HG03520 (cell line): ENCODE data around the gene IFITM10.

Experiments used
- ATAC-seq: cut with Tn5 transposase; IDR thresholded peaks from one replicate; pipeline ENCODE4 v1.9.1; 2021; ENCODE audit warnings: mild to moderate bottlenecking, moderate library complexity; ENCODE audit not compliant: unreplicated experiment

The IFITM10 gene

DNA sequence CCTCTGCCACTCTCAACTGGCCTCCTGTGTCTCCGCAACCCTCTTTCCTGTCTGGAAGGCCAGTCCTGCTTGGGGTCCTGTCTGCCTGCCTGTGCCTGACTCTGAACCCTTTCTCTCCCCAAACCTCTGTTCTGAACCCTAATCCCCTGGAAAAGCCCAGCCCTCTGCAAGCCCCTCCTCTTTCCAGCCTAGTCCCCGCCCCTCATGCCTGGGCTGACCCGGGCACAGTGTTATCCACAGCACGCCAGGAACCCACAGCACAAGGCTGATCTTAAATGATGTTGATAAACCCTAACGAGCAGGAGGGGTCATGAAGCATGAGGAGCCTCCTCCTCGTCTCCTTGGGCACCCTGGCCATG lies at the start of gene IFITM10:
Gene IFITM10, minus strand, starts transcription at position 115 of the 359 bp plus-strand sequence. CDS start 153 bp downstream, outside the sequence.
- no peak for ATAC-seq

DNA sequence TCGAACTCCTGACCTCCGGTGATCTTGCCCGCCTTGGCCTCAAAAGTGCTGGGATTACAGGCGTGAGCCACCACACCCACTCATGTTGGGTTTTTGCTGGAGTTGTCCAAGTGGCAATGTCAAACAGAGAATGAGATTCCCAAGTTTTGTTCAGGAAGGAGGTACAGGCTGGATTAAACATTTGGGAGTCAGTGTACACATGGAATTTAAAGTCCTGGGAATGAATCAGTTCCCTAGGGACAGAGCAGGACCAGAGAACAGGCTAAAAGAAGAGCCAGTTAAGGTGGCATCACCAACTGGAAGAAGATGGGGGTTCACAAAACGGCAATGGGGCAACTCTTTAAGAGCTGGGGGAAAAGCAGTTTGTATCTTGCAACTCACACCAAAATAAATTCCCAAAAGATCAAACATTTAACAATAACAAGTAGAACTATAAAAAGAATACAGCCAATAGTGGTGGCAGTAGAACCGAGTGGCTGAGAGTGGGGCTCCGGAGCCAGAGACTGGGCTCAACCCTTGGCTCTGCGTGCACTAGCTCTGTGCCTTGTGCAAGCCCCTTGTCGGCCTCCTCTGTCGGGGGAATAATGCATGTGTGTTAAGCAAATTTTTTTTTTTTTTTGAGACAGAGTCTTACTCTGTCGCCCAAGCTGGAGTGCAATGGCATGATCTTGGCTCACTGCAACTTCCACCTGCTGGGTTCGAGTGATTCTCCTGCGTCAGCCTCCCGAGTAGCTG lies 47.2 kb upstream of the IFITM10 start:
- no peak for ATAC-seq

DNA sequence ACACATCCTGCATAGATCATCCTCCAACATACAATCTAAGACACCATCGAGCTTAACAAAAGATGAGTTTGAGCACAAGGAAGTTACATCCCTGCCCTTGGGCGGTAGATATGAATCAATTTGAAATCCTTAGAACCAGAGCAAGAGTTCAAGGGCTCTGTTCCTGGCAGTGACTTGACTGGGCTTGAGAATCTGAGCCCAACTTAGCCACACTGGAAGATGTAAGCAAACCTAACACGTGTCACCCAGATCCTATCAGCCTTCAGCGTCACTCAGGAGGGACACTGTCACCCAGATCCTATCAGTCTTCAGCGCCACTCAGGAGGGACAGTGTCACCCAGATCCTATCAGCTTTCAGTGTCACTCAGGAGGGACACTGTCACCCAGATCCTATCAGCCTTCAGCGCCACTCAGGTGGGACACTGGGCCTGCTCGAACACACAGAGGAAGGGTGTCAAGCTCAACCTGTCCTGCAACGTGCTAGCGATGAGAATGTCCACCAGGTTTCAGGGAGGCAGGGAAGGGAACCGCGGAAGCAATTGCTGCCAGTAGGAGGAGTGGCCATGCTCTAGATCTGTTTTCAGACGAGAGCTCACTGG lies 46.1 kb upstream of the IFITM10 start:
- no peak for ATAC-seq

DNA sequence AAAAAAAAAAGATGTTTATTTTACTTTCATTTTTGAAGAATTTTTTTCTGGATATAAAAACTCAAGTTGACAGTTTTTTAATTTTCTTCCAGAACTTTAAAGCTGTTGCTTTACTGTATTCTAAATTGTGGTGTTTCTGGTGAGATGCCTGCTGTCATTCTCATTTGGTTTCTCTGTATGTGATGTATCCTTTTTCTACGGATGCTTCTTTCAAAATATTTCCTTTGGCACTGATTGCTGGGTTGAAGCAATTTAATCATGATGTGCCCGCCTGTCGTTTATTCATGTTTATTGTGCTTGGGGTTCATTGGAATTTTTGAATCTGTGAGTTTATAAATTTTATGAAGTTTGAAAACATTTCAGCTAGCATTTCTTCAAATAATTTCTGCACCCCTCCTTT lies 42.7 kb upstream of the IFITM10 start:
- ATAC-seq, result no peak

DNA sequence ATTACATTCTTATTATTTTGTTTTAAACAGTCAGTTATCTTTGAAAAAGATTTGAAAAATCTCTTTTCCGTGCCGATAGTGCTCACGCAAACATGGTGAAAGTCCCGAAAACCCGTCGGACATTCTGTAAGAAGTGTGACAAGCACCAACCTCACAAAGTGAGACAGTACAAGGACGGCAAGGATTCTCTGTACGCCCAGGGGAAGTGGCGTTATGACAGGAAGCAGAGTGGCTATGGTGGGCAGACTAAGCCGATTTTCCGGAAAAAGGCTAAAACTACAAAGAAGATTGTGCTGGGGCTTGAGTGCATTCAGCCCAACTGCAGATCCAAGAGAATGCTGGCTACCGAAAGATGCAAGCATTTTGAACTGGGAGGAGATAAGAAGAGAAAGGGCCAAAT lies 42.1 kb upstream of the IFITM10 start:
- ATAC-seq, result no peak

DNA sequence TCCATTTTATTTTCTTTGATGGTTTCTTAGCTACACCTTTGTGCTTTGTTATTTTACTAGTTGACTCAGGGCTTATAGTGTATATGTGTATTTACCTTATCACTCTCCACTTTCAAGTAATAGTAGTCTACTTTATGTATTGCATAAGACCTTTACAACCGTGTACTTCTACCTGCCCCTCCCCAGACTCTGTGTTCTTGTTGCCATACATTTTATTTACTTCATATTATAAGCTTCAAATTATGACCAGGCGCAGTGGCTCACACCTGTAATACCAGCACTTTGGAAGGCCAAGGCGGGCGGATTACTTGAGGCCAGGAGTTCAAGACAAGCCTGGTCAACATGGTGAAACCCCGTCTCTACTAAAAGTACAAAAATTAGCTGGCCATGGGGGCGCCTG lies 41.5 kb upstream of the IFITM10 start:
- no peak for ATAC-seq

DNA sequence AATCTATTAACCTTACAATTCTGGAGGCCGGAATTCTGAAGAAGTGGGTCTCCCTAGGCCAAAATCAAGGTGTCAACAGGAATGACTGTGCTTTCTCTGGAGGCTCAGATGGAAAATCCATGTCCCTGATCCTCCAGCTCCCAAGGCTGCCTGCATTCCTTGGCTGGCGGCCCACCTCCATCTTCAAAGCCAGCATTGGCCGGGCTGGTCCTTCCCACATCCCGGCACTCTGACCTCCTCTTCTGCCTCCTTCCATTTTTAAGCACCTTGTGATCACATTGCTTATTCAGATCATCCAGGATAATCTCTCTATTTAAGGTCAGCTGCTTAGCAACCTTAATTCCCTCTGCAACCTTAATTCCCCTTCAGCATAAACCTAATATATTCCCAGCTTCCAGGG lies 36.1 kb upstream of the IFITM10 start:
- ATAC-seq, result no peak

DNA sequence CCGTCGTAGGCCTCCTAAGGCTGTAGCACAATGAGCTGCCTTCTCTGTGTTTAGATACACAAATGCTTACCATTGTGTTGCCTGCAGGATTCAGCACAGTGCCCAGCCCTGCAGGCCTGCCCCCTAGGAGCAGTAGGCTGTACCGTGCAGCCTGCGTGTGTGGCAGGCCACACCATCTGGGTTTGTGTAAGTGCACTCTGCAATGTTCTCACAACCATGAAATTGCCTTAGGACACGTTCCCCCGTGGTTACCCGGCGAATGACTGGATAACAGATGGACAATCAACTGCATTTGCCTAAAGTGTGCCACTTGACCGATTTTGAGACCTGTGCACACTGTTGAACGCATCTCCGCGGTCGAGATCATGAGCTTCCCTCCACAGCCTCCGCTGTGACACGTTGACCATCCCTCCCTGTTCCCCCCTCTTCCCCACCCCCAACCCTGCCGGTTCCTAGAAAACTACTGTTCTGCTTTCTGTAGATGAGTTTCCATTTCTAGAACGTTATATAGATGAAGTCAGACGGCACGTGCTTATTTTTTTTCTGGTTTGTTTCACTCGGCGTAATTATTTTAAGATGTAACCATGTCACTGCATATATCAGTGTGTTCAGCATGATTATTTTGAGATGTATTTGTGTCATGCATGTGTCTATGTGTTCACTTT lies 35.5 kb upstream of the IFITM10 start:
- no peak for ATAC-seq

DNA sequence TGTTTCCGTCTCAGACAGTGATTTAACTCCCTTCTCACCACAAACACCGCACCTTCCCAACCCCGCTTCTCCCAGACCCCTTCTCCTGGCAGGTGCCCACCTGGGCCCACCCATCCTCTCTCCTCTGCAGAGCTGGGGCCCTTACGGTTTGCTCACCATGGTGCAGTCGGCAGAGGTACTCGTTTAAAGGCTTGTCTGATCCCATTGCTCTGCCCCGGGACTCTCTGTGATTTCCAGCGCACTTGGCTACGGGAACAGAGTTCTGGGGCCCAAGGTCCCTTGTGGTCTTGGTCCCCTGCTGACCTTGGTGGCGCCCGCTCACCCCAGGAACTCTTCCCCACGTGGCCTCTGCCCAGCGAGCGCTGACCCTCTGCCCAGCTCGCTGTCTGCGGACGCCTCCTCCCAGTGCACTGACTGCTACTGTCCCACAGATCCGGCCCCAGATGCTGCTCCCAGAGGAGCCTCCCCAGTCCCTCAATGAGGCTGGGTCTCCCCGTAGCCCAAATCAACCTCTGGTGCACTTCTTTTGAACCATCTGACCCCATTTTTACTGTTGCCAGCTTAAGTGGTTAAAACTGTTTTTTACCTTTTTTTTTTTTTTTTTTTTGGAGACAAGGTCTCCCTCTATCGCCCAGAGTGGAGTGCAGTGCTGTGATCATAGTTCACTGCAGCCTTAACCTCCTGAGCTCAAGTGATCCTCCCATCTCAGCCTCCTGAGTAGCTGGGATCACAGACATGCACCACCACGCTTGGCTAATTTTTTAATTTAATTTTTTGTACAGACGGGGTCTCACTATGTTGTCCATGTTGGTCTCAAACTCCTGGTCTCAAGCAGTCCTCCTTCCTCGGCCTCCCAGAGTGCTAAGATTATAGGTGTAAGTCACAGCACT lies 34.6 kb upstream of the IFITM10 start:
- no peak for ATAC-seq

DNA sequence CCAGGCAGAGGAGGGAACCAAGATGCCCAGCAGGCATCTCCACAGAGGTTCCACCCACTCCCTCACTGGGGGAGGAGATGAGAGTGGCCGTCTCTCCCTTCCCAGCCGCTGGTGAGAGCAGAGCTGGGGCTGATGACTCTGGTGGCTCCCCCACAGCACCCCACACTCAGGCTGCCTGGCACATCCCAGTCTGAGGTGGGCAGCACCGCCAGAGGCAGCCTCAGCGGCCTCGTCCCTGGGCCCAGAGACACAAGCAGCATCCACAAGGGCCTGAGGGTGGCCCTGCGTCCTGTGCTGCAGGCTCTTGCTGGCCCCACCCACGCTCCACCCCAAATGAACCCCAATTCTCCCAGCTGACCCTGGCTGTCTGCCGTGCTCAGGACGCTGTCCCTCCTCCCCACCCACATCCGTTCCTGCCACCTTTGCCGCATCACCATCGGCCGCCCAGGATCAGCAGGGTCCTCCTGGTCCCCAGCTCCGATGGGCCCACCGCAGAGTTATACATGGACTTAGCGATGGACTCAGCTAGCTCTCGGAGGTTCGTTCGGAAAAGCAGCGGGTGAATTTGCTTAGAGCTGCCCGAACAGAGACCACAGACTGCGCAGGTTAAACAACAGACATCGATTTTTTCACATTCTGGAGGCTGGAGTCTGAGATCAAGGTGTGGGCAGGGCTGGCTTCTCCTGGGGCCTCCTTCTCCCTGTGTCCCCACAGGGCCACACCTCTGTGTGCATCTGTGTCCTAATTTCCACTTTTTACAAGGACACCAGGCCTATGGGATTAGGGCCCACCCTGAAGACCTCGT lies 33.5 kb upstream of the IFITM10 start:
- no peak for ATAC-seq

DNA sequence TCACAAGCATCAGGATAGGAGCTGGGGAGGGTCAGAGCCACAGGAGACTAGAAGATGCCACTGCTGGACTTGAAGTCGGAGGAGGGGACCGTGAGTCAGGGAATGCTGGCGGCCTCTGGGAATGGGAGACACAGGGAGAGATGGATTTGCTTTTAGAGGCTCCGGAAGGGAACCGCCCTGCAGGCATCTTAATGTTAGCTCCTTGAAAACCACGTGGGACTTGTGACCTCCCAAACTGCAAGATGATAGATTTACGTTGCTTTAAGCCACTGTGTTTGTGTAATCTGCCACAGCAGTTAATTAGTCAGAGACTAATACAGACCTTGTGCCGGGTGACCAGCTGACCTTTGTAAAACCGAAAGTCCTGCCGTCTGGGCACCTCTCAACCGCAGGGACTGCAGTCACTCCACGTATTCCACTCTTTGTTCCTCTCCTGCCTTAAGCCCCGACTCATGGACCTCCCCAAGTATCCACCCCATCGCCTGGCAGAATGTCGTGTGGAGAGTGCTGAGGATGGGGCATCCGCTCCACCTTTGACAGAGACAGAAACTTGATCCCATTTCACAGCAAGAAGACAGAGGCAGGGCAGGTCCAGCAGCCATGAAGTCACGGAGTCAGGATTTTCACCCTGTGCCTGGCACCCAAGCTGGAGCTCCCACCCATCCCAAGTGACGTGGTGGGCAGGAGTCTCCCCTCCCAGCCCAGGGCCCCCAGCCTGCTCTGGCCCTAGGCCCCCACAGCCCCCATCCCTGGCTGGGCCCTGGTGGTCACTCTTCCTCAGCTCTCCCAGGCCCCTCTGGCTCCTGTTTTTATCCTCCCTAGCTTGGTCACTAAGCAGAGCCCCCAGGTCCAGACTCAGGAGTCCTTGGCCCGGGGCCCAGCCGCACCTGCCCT lies 32.7 kb upstream of the IFITM10 start:
- ATAC-seq, result no peak

DNA sequence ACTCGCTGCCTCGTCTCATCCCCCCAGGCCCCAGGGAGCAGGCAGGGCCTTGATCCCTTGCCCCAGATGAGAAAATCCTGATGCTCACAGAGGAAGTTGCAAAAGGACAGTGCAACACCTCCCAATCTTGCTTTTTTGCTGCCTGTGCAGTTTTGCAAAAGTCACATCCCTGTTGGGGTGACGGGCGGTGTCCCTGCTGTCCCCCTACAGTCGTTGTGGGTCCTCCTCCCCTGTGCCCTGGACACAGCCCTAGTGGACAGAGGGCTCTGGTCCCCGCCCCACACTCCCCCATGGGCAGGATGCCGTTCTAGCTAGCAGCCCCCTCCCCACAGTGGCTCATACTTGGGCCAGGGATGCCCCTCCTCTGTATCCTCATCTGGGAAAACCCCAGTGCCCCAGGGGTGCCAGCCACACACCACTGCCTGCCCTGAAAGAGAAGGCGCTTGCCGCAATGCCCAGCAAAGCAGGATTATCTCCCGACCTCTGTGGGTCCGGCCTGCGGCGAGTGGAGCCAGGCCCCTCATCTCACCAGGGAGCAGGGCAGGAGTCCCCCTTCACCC lies 31.7 kb upstream of the IFITM10 start:
- ATAC-seq, result no peak

DNA sequence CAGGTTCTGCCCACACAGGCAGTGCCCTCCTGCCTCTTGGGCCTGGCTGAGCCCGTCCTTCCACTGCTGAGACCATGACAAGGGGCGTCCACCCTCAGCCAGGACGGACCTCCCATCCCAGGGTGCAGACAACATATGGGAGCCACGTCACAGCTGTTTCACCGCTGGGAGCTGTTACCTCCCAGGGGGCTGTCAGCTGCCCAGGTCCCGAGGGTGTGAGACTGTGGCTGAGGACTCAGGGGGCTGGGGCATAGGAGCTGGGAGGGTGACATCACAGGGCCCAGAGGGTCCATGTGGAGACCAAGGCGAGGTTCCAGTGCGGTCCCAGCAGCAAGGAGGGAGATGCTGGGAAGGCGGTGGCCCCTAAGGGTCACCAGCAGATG lies 31.2 kb upstream of the IFITM10 start:
- ATAC-seq, result no peak

DNA sequence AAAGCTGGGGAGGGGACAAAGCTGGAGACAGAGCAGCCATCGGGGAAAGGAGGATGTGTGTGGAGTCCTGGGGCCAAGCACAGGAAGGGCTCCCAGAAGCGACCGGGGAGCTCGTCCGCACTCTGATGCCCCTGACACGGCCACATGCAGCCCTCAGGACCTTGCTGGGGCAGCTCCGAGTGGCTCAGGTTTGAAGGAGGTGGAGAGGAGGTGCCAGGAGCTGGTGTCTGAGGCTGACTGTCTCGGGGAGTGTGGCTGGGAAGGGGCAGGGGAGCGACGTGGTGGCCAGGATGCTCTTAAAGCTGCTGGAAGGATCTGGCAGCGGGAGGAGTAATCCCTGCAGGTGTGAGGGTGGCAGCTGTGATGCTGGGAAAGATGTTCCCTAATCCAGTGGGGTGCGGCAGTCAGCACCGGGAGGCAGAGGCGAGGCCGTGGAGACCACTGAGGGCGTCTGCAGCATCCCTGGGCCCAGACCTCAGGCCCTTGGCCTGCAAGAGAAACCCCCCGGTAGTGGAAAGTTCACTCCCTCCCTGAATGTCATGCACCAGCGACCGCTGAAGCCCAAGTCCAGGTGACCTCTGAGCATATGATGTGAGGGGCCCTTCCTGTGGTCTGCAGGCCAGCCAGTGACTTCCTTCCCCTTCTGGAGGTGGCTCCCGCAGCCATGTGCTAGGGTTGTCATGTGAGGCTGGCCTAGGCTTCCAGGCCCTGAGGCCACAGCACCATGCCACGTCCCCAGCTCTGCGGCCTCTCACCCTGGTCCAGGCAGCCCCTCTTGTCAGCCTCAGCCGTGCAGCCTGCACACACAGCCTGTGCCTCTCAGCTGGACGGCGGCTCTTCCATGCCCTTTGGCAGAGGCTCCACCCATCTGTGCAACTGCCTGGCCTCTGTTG lies 30.6 kb upstream of the IFITM10 start:
- no peak for ATAC-seq

DNA sequence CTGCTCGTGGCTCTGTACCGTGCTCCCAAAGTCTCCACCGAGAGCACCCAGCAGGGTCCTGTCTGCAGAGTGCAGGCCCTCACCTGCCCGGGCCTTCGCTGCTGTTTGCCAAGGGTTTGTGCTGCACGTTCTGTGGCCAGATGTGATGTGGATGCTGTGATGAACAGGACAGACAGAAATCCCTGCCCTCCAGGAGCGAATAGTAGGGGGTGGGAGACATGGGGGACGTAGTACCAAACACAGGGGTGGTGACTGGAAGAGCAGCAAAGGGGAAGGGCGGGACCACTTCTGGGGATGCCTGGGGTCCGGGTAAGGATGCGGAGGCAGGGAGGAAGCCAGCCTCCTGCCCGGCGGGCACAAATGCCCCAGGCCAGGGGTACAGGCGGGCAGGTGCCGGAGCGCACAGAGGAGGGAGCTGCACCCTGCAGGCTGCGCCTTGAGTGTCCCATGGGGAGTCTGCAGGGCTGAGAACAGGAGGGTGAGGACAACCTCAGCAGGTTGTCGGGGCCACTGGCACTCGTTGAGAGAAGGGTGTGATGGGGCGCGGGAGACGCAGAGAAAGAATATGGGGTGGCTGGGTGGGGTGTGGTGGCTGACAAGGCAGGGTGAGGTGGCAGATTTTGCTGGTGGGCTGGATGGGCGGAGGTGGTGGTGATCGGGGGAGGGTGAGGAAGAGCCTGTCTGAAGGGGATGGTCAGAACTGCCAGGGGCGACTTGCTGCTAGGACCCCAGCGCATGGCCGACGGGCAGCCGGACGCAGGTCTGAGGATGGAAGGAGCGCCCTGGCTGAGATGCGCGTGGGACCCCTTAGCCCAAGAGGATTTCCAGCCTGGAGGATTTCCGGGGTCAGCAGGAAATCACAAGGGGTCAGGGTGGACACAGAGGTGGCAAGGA lies 29.7 kb upstream of the IFITM10 start:
- ATAC-seq, result no peak

DNA sequence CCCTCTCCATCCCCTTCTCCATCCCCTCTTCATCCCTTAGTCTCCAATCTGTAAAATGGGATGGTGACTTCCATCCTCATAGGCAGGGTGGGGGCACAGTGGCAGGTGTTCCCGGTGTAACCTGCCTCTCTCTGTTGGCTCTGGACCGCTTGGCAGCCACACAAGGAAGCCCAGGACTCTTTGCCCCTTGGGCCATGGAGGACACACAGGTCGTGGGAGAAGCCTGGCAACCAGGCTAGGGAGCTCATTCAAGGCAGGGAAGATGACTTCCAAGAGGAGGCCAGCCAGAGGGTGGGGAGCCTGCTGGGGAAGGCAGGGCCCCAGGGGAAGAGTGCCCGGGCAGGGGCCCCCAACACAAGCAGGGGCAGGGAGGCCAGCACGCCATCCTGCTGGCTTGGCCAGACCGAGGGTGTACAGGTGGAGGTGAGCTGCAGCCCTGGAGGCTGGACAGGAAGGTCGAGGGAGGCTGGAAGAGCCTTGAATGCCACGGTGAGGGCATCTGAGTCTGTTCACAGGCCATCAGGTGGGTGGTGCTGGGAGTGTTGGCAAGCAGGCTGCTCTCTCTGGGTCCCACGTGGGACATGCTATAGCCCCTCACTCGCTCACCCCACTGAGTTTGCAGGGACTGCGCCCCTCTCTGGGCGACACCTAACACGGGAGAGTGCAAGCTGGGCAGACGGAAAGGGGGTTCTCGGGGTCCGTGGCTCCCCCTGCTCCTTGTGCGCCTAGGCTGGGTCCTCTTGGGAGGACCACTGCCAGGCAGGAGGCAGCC lies 28.8 kb upstream of the IFITM10 start:
- ATAC-seq, result no peak
